Endothelial cell of umbilical vein (primary cell): ENCODE results near the gene TTLL12. TPM values are rescaled to one million over a fixed set of nuclear protein-coding genes. Genes with fewer than 3 reads are reported as not detected.

Experiments used
- BruUV-seq: library from RNA; stranded (reverse); fragments of 400-500 nt; replicated peaks from 2 replicates; lab custom pipeline; 2021; lab: Mats Ljungman, UMichigan
- CTCF ChIA-PET: fragments of 300-600, 350-600 bp; sonication (Branson Sonifier 250); formaldehyde crosslinking; loops from one replicate; lab custom pipeline; 2021; ENCODE audit warnings: antibody characterized with exemption, inconsistent platforms; lab: Charles Lee
- POLR2A ChIA-PET: fragments of 300-600, 350-600 bp; sonication (Branson Sonifier 250); formaldehyde crosslinking; loops from one replicate; lab custom pipeline; 2021; ENCODE audit warnings: antibody characterized with exemption, inconsistent platforms; lab: Charles Lee
- DNase-seq: peaks from one replicate; pipeline ENCODE4 v3.0.0-alpha.2; 2011; ENCODE audit warnings: low read depth, low spot score
- FAIRE-seq: peaks from 2 replicates; lab custom pipeline; 2011; peaks lifted over from hg19 to GRCh38; lab: Jason Lieb, UNC
- H2AFZ ChIP-seq: 2 replicates; pipeline ENCODE4 v1.6.0; 2012; ENCODE audit warnings: low read depth, low read length, control low read depth, inconsistent platforms
- H3K27ac ChIP-seq: 2 replicates; pipeline ENCODE4 v1.5.1; 2011; ENCODE audit warnings: low read depth, mild to moderate bottlenecking, control low read depth, low read length, moderate library complexity; ENCODE audit not compliant: insufficient read depth
- H3K27me3 ChIP-seq, 2 experiments: 2 replicates each; pipeline versions ENCODE4 v1.6.0 to v1.6.1; 2011; ENCODE audit warnings: low read length in 2 of 2, mixed read lengths in 1 of 2; ENCODE audit not compliant: control insufficient read depth in 2 of 2, insufficient read depth in 2 of 2
- H3K36me3 ChIP-seq, 2 experiments: 2 replicates in 1 of 2; 3 replicates in 1 of 2; pipeline ENCODE4 v1.5.1; 2011; ENCODE audit warnings: low read length in 2 of 2, mild to moderate bottlenecking in 1 of 2, moderate library complexity in 1 of 2; ENCODE audit not compliant: control insufficient read depth in 2 of 2, insufficient read depth in 2 of 2; ENCODE audit errors: extremely low read depth in 1 of 2
- H3K4me1 ChIP-seq: 3 replicates; pipeline ENCODE4 v1.5.1; 2011; ENCODE audit warnings: mild to moderate bottlenecking, low read length; ENCODE audit not compliant: control insufficient read depth, insufficient read depth; ENCODE audit errors: extremely low read depth
- H3K4me2 ChIP-seq: 2 replicates; pipeline ENCODE4 v1.6.1; 2011; ENCODE audit warnings: low read length, control low read depth, mixed read lengths; ENCODE audit not compliant: insufficient read depth
- H3K4me3 ChIP-seq, 3 experiments: fragments of 200-600 bp in 1 of 3; sonication (generic), shearing (Covaris generic) in 1 of 3; replicated peaks in 1 of 3; 2 replicates each; pipeline ENCODE4 v1.5.1; 2011 to 2016; ENCODE audit warnings: control low read depth in 3 of 3, low read length in 3 of 3, mild to moderate bottlenecking in 2 of 3, inconsistent platforms in 1 of 3, low read depth in 1 of 3, moderate library complexity in 1 of 3; ENCODE audit not compliant: insufficient read depth in 1 of 3
- H3K79me2 ChIP-seq: 2 replicates; pipeline ENCODE4 v1.6.0; 2012; ENCODE audit warnings: low read length, inconsistent platforms; ENCODE audit not compliant: control insufficient read depth, insufficient read depth
- H3K9ac ChIP-seq: replicated peaks from 2 replicates; pipeline ENCODE3; 2011; ENCODE audit warnings: low read length, control low read depth; ENCODE audit not compliant: insufficient read depth; ENCODE audit errors: extremely low read depth
- H3K9me1 ChIP-seq: replicated peaks from 3 replicates; pipeline ENCODE4 v1.6.0; 2011; ENCODE audit warnings: mild to moderate bottlenecking, low read length; ENCODE audit not compliant: control insufficient read depth, insufficient read depth; ENCODE audit errors: extremely low read depth
- H3K9me3 ChIP-seq: replicated peaks from 2 replicates; pipeline ENCODE4 v1.5.1; 2012; ENCODE audit warnings: low read length, inconsistent platforms; ENCODE audit not compliant: control insufficient read depth, insufficient read depth
- H4K20me1 ChIP-seq: replicated peaks from 2 replicates; pipeline ENCODE3; 2011; ENCODE audit warnings: mild to moderate bottlenecking, low read length; ENCODE audit not compliant: control insufficient read depth, insufficient read depth; ENCODE audit errors: extremely low read depth
- EZH2 ChIP-seq: IDR thresholded peaks from 2 replicates; pipeline ENCODE4 v1.6.1; 2012; ENCODE audit warnings: borderline replicate concordance, low read depth, mild to moderate bottlenecking, moderate library complexity, low read length, inconsistent platforms; ENCODE audit not compliant: severe bottlenecking
- FOS ChIP-seq: IDR thresholded peaks from 2 replicates; pipeline ENCODE4 v1.6.1; 2011; ENCODE audit warnings: mild to moderate bottlenecking, low read length, moderate library complexity, borderline replicate concordance; ENCODE audit not compliant: insufficient read depth
- GATA2 ChIP-seq: IDR thresholded peaks from 2 replicates; pipeline ENCODE4 v1.7.0; 2011; ENCODE audit warnings: low read depth, mild to moderate bottlenecking, moderate library complexity, mixed read lengths, low read length; ENCODE audit not compliant: insufficient read length, insufficient read depth
- JUN ChIP-seq: IDR thresholded peaks from 2 replicates; pipeline ENCODE4 v1.6.1; 2011; ENCODE audit warnings: borderline replicate concordance, low read depth; ENCODE audit not compliant: insufficient read length, insufficient read depth
- MYC ChIP-seq: IDR thresholded peaks from one replicate; pipeline ENCODE4 v1.6.1; 2011; ENCODE audit warnings: mild to moderate bottlenecking, low read depth, low read length
- POLR2A ChIP-seq: IDR thresholded peaks from 2 replicates; pipeline ENCODE4 v1.6.1; 2012; ENCODE audit warnings: low read depth, mild to moderate bottlenecking, control low read depth, low read length
- POLR2AphosphoS5 ChIP-seq: IDR thresholded peaks from 2 replicates; pipeline ENCODE4 v1.6.1; 2012; ENCODE audit warnings: low read depth, mild to moderate bottlenecking, control low read depth, low read length, moderate library complexity; ENCODE audit not compliant: insufficient read depth
- dilution Hi-C: fragments of 300-500 bp; cut with MboI; formaldehyde crosslinking; loops from one replicate; pipeline ENCODE4 v1.15.0; 2019; ENCODE audit warnings: low sequenced_read_pairs; ENCODE audit not compliant: extremely low pct_ligation_motif_present
- intact Hi-C: fragments of 100-400 bp; cut with micrococcal nuclease; formaldehyde crosslinking; loops from one replicate; pipeline ENCODE4 v1.10.0; 2022
- polyA plus RNA-seq, 4 experiments: library from polyadenylated mRNA; depleted of rRNA in 3 of 4; stranded (reverse) in 3 of 4; unstranded in 1 of 4; fragments of >200 nt; gene quantifications; 2 replicates each; pipeline versions ENCODE4 v1.2.1 to v1.2.3, GENCODE V29; 2011 to 2012; ENCODE audit warnings: missing spikeins in 1 of 4
- total RNA-seq: library from RNA; stranded (reverse); gene quantifications from 2 replicates; pipeline ENCODE4 v1.2.3, GENCODE V29; 2021
- TF ChIP-seq, protein P1 (sequence below): IDR thresholded peaks from 2 replicates; pipeline ENCODE4 v1.6.1; 2011; ENCODE audit not compliant: insufficient read depth, insufficient read length
- TF ChIP-seq, protein P2 (sequence below), 2 donors: IDR thresholded peaks; 1 replicate in 1 of 2; 2 replicates in 1 of 2; pipeline ENCODE4 v1.5.1; 2011; ENCODE audit warnings: low read length in 2 of 2, mild to moderate bottlenecking in 2 of 2, moderate library complexity in 2 of 2, control low read depth in 1 of 2, inconsistent platforms in 1 of 2, low read depth in 1 of 2; ENCODE audit not compliant: insufficient read depth in 1 of 2; ENCODE audit errors: extremely low read depth in 1 of 2

TTLL12 gene
- total and polyA plus RNA-seq, 2 donors (not counting 3 experiments of a cell fraction or from before 2014, with no cell fraction given) = 26.2 to 36.5 TPM

GRCh38 chr22:43160497-43161126, 26.3 kb downstream of the TTLL12 start:
- Histone ChIP-seq H3K27ac (no peak overlapping the region), H3K4me1 (no peaks in the 10 kb centered on the region), H3K36me3 (peaks cover 0 to 12% of the 10 kb centered on the region in 2 experiments), H3K9ac (no peak overlapping the region), H3K79me2 (peaks cover 25% of the 10 kb centered on the region), H3K27me3 (no peaks in the 10 kb centered on the region), H3K9me3 (no peaks in the 10 kb centered on the region), H3K4me2 (no peak overlapping the region), H3K9me1 (no peaks in the 10 kb centered on the region), H3K4me3 (no peak overlapping the region), H4K20me1 (no peaks in the 10 kb centered on the region), H2AFZ (no peak overlapping the region)
- ChIA-PET POLR2A (interaction anchor here (0.6 kb wide), 1 partner anchor 53 kb away, joined by 3 read pairs; no protein-coding TSS in a partner anchor), CTCF (no interaction called here)
- intact Hi-C loops = no loop called here
- FAIRE-seq (no peak), DNase-seq (no peak)
- TF ChIP-seq, protein P1, sequence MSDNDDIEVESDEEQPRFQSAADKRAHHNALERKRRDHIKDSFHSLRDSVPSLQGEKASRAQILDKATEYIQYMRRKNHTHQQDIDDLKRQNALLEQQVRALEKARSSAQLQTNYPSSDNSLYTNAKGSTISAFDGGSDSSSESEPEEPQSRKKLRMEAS = no peak
- TF ChIP-seq FOS (no peak), POLR2A (no peak), POLR2AphosphoS5 (no peak), EZH2 (no peak), JUN (no peak), MYC (no peak), GATA2 (no peak)
- TF ChIP-seq, protein P2, sequence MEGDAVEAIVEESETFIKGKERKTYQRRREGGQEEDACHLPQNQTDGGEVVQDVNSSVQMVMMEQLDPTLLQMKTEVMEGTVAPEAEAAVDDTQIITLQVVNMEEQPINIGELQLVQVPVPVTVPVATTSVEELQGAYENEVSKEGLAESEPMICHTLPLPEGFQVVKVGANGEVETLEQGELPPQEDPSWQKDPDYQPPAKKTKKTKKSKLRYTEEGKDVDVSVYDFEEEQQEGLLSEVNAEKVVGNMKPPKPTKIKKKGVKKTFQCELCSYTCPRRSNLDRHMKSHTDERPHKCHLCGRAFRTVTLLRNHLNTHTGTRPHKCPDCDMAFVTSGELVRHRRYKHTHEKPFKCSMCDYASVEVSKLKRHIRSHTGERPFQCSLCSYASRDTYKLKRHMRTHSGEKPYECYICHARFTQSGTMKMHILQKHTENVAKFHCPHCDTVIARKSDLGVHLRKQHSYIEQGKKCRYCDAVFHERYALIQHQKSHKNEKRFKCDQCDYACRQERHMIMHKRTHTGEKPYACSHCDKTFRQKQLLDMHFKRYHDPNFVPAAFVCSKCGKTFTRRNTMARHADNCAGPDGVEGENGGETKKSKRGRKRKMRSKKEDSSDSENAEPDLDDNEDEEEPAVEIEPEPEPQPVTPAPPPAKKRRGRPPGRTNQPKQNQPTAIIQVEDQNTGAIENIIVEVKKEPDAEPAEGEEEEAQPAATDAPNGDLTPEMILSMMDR (IDR thresholded peaks at IDR 0.05; ENCODE audit: extremely low read depth in 1 of 2, insufficient read depth in 1 of 2, low read depth in 1 of 2, low read length in 2 of 2) = no peak
- BruUV-seq = no TSS peak
- dilution Hi-C loops = no loop called here
